GM12875 (cell line): Measurements from ENCODE around the gene TEX29.

ENCODE experiments used
- H3K4me3 ChIP-seq: one replicate; pipeline ENCODE4 v1.5.1; 2011; ENCODE audit warnings: low read depth, low read length, control low read depth
- TF ChIP-seq, protein P1 (sequence below): IDR thresholded peaks from 2 replicates; pipeline ENCODE4 v1.5.1; 2011; ENCODE audit warnings: low read depth, mild to moderate bottlenecking, control low read depth, inconsistent platforms, low read length, moderate library complexity, borderline replicate concordance; ENCODE audit not compliant: insufficient read depth

Gene TEX29

GRCh38 chr13:111370147-111370546 lies 49.7 kb downstream of the TEX29 start:
- H3K4me3 ChIP-seq = no peak overlapping the region
- TF ChIP-seq, protein P1, sequence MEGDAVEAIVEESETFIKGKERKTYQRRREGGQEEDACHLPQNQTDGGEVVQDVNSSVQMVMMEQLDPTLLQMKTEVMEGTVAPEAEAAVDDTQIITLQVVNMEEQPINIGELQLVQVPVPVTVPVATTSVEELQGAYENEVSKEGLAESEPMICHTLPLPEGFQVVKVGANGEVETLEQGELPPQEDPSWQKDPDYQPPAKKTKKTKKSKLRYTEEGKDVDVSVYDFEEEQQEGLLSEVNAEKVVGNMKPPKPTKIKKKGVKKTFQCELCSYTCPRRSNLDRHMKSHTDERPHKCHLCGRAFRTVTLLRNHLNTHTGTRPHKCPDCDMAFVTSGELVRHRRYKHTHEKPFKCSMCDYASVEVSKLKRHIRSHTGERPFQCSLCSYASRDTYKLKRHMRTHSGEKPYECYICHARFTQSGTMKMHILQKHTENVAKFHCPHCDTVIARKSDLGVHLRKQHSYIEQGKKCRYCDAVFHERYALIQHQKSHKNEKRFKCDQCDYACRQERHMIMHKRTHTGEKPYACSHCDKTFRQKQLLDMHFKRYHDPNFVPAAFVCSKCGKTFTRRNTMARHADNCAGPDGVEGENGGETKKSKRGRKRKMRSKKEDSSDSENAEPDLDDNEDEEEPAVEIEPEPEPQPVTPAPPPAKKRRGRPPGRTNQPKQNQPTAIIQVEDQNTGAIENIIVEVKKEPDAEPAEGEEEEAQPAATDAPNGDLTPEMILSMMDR = no peak

DNA sequence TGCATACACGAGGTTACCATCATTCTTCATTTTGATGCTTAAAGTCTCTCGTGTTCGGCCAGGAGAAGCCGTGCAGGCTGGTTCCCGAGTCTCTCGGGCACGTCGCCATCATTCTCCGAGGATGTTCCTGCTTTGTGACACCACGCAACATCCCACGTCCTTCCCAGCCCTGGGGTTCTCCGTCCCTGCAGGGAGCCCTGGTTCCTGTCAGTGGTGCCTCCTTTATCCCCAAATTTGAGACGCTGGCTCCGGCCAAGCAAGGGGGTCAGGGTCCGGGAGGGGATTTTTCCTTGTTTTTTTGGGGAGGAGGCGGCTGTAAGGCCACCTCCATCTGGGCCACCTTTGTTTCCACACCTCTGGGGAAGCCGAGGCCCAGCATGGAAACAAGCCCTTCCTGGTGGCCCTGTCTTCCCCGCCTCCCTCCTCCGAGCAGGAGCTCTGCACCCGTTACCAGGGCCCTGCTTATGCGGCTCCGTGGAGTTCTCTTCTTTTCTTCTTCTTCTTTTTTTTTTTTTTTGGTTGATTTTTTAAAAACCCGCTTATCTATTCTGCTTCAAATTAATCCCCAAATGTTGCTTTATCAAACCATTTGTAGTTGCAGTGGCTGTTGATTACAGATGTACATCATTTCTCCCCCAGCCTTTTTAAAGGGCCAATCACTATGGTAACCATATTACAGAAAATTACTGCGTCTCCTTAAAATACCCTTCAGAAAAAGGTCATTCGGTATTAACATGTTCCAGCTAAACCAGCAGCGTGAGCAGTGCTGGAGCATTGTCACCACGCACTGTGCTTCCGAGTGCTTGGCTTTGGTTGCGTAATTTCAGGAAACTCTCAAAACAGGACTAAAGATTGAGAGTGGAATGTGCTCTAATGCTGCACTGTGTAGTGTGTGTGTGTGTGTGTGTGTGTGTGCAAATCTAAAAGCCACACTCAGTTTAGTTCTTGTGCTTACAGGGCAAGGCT lies 50.4 kb downstream of the TEX29 start:
- no peak overlapping the region for H3K4me3 ChIP-seq
- TF ChIP-seq, protein P1 = no peak

GRCh38 chr13:111371720-111372119 lies 51.3 kb downstream of the TEX29 start:
- no peak overlapping the region for H3K4me3 ChIP-seq
- TF ChIP-seq, protein P1 = no peak

GRCh38 chr13:111372651-111373425 lies 52.4 kb downstream of the TEX29 start:
- TF ChIP-seq, protein P1 = no peak
- no peak overlapping the region for H3K4me3 ChIP-seq

DNA sequence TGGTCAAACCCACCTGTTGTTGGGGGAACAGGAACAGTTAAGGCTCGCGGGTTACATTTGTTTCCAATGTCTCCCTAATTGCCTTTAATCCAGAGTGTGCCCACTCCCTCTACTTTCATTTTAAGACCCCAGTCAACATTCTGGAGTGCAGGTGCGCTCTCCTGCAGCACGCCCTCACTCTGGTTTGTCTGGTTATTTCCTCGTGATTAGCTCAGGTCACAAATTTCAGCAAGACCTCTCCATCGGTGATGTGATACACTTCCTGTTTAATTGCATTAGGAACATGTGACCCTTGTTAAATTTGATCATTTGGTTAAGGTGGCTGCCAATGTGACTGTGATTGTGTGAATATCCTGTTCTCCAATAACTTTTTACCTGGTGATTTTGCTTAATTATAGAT lies 53.0 kb downstream of the TEX29 start:
- no peak overlapping the region for H3K4me3 ChIP-seq
- TF ChIP-seq, protein P1 = no peak

DNA sequence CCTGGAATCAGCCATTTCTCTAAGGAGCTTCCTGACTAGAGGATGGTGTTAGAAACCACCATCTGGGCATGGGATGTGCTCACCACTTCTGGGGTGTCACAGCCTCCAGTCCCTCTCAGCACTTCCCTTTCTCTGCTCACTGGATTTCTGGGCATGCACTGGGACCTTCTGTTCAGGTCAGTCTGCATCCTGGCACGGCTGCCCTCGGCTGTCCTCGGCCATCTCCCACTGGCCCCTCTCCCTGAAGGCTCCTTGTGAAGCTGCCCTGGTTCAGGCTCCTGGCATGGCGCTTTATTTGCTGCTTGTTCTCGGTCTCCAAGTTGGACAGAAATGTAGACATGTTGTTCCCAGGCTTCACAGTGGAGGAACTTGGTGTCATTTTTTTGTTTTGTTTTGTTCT lies 60.0 kb downstream of the TEX29 start:
- no peak overlapping the region for H3K4me3 ChIP-seq
- TF ChIP-seq, protein P1 = no peak
